ENCODE data around the gene SHROOM3. TPM values are rescaled to one million over a fixed set of nuclear protein-coding genes. Genes with fewer than 3 reads are reported as not detected.

SHROOM3 gene
- total and polyA plus RNA-seq, 7 donors, result 5.1 to 71.0 (median 28.2) TPM

GRCh38 chr4:76702440-76703122 is 267.6 kb downstream of the SHROOM3 start:
- DNase-seq, result no peak
- no peaks in the 10 kb centered on the region for H3K36me3 ChIP-seq
- no peaks in the 10 kb centered on the region for H3K9me3 ChIP-seq
- peak overlapping the region; percentile 38 to 73 (median 58) for H3K27ac ChIP-seq
- H3K4me1 ChIP-seq, result peaks cover 0 to 60% (median 44%) of the 10 kb centered on the region in 4 donors
- H3K4me3 ChIP-seq, result no peak overlapping the region
- intact Hi-C loops (cut with DNase I), result no loop called here
- 78 to 89% methylated on average over 4 of the region's 4 CpGs for WGBS, 2 donors
- TF ChIP-seq EP300 (IDR thresholded peaks at IDR 0.05) (no peak), POLR2AphosphoS5 (IDR thresholded peaks at IDR 0.05) (no peak), POLR2A (IDR thresholded peaks at IDR 0.05) (no peak), CTCF (IDR thresholded peaks at IDR 0.05) (no peak)
- no peaks in the 10 kb centered on the region for H3K27me3 ChIP-seq

- peaks cover 0 to 60% (median 44%) of the 10 kb centered on the region in 4 donors for H3K4me1 ChIP-seq
Measured at GRCh38 chr4:76703123-76703490, 268.1 kb downstream of the SHROOM3 start.

GRCh38 chr4:76703676-76704075 is 268.6 kb downstream of the SHROOM3 start:
- H3K9me3 ChIP-seq, result no peaks in the 10 kb centered on the region
- H3K4me1 ChIP-seq, result peaks cover 0 to 61% (median 47%) of the 10 kb centered on the region in 4 donors
- no peak for DNase-seq
- H3K27ac ChIP-seq, result peak overlapping the region; percentile 38 to 73 (median 58)
- no peaks in the 10 kb centered on the region for H3K36me3 ChIP-seq
- 35 to 59% methylated on average over 3 of the region's 3 CpGs for WGBS, 2 donors
- no peaks in the 10 kb centered on the region for H3K27me3 ChIP-seq
- intact Hi-C loops (cut with DNase I), result no loop called here
- TF ChIP-seq POLR2A (IDR thresholded peaks at IDR 0.05), result no peak
- TF ChIP-seq CTCF (IDR thresholded peaks at IDR 0.05), result no peak
- no peak for TF ChIP-seq POLR2AphosphoS5 (IDR thresholded peaks at IDR 0.05)
- no peak for TF ChIP-seq EP300 (IDR thresholded peaks at IDR 0.05)
- H3K4me3 ChIP-seq, result no peak overlapping the region

More at GRCh38 chr4:76703123-76703490, 268.1 kb downstream of the SHROOM3 start:
- Histone ChIP-seq H3K36me3 (no peaks in the 10 kb centered on the region), H3K27ac (peak overlapping the region; percentile 38 to 73 (median 58)), H3K9me3 (no peaks in the 10 kb centered on the region), H3K27me3 (no peaks in the 10 kb centered on the region), H3K4me3 (no peak overlapping the region)
- 23 to 71% methylated on average over 1 of the region's 1 CpG for WGBS, 2 donors
- intact Hi-C loops (cut with DNase I), result no loop called here
- DNase-seq, result no peak
- no peak for TF ChIP-seq POLR2AphosphoS5 (IDR thresholded peaks at IDR 0.05)
- no peak for TF ChIP-seq EP300 (IDR thresholded peaks at IDR 0.05)
- no peak for TF ChIP-seq CTCF (IDR thresholded peaks at IDR 0.05)
- TF ChIP-seq POLR2A (IDR thresholded peaks at IDR 0.05), result no peak

DNA sequence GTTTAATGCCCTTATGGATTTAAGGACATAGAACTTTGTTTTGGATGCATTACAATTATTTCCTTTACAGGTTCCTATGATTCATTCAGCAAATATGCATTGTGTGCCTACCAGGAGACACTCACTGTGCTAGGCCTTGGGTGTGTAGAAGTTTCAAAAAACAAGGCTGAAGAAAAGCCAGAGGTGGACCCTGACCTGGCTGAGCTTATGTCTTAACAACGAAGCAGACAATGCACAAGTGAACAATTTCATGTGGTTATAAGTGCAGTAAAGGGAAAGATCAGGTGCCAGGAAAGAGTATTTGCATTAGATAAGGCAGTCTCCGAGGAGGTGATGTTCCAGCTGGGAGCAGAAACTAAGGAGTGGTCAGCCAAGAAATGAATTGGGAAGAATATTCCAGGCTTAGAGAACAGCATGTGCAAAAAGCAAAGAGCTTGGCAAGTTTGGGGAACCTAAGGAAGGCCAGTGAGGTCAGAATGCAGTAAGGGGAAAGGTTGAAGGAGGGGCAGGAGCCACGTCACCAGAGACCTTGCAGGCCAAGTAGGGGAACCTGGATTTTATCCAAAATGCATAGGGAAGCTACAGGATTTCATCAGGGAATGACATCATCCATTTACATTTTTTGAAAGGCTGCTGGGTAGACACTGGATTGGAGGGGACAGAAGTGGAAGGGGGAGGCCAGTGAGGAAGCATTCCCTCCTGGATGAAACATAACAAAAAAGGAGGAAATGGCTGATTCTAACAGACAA is 269.3 kb downstream of the SHROOM3 start:
- no peaks in the 10 kb centered on the region for H3K27me3 ChIP-seq
- no peaks in the 10 kb centered on the region for H3K9me3 ChIP-seq
- no peak for DNase-seq
- no peak overlapping the region for H3K4me3 ChIP-seq
- peak overlapping the region; percentile 38 to 73 (median 58) for H3K27ac ChIP-seq
- 13 to 57% methylated on average over 3 of the region's 3 CpGs for WGBS, 2 donors
- H3K36me3 ChIP-seq, result no peaks in the 10 kb centered on the region
- TF ChIP-seq POLR2A (IDR thresholded peaks at IDR 0.05) (no peak), EP300 (IDR thresholded peaks at IDR 0.05) (no peak), POLR2AphosphoS5 (IDR thresholded peaks at IDR 0.05) (no peak), CTCF (IDR thresholded peaks at IDR 0.05) (no peak)
- peaks cover 0 to 61% (median 52%) of the 10 kb centered on the region in 4 donors for H3K4me1 ChIP-seq
- intact Hi-C loops (cut with DNase I), result no loop called here
